CD4-positive, alpha-beta T cell treated with Interleukin-15 for 1 hour (primary cell): ENCODE results near the gene GNPAT.
"Not testable (repeated sequence)": the region's sequence is repeated elsewhere in the genome, so short reads cannot be mapped to it uniquely, and the experiment has no call there.

Experiments used
- DNase-seq: peaks from one replicate; pipeline ENCODE4 v3.0.0-alpha.2; 2020

The GNPAT gene

DNA sequence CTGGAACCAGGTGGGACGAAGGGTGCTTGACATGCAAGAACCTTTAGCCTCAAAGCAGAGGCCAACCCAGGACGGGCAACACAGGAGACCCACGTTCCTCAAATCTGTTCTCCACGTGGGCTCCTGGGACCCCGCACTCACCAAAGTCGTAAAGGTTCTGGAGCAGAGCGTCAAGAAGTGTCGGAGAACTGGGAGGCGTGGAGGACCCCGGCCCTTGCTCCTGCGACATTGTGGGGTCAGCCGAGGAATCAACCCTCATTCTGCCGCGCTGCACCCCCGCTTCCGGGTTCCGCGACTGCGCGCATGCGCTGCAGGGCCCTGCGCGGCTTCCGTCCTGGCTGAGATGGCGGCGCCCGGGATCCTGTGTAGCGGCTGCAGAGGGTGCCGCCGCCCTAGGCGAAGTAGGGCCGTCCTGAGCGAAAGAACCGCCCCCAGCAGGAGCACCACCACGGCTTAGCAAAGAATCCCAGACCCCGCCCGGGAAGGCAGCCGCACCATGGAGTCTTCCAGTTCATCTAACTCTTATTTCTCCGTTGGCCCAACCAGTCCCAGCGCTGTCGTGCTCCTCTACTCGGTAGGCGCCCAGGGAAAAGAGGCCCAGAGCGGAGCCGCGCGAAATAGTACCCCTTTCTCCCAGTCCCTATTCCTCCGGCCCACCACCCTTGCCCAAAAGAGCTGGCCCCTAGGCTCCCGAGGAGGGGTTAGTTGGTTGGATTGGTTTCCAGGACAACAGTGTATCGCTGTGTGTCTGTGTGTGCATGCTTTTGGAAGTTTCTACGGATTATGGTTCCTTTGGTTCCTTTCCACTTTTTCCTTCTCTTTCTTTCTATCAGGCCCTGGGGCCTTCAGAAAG lies at the start of gene GNPAT:
TSS of gene GNPAT (plus strand) at position 330 of the 853 bp plus-strand sequence. CDS start at position 497, 167 bp downstream.
- peak; percentile 88 for DNase-seq

- no peak for DNase-seq
Measured at GRCh38 chr1:231192620-231193163, 48.3 kb upstream of the GNPAT start.

- DNase-seq = no peak
Measured at GRCh38 chr1:231193710-231194340, 47.2 kb upstream of the GNPAT start.

DNA sequence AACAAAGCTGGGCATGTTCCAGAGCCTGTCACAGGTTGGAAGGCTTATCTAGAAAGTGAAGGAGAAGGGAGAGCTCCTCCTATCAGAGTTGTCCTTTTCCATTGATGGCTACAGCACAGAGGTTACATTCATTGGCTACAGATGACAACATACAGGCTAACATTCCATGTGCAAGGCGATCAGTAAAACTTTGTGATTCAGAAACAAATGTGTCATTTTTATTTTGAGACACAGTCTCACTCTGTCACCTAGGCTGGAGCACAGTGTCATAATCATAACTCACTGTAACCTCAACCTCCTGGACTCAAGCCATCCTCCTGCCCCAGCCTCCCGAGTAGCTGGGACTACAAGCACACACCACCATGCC lies 46.6 kb upstream of the GNPAT start:
- DNase-seq = no peak

- DNase-seq = no peak
Measured at GRCh38 chr1:231194843-231195516, 46.0 kb upstream of the GNPAT start.

GRCh38 chr1:231196307-231196706 lies 44.7 kb upstream of the GNPAT start:
- no peak for DNase-seq

DNA sequence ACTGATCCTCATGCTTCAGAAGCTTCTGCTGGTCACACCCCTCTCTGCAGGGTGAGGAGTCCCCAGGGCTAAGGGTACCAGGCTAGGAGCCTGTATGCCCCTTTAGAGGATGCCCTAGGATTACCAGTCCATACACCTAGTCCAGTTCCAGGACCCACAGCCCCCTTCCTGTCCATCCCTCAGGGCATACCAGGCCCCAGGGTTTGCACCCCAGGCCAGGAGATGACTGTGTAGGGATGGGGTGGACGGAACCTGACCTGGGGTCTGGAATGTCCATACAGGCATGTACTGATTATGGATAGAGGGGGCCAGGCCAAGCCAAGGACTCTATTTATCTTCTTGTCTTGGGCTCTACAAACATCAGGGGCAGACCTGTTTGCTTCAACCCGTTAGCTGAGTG lies 44.3 kb upstream of the GNPAT start:
- DNase-seq = no peak

DNA sequence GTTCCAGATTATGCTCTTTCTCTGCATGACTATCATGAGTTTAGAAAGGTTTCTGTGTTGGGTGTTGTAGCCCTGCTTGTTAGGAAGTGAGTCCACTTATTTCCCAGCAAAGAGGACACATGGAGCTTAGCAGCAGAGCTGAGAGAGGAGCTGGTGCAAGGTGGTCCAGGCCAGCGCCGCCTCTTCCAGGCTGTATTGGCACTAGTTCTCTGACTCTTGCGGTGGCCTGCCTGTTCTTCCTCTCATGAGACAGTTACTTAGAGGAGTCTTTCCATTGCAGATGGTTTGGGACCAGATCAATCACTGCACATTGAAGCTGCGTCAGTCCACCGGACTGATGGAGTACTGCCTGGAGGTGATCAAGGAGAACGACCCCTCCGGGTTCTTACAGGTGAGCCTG lies 41.1 kb upstream of the GNPAT start:
- DNase-seq = no peak

DNA sequence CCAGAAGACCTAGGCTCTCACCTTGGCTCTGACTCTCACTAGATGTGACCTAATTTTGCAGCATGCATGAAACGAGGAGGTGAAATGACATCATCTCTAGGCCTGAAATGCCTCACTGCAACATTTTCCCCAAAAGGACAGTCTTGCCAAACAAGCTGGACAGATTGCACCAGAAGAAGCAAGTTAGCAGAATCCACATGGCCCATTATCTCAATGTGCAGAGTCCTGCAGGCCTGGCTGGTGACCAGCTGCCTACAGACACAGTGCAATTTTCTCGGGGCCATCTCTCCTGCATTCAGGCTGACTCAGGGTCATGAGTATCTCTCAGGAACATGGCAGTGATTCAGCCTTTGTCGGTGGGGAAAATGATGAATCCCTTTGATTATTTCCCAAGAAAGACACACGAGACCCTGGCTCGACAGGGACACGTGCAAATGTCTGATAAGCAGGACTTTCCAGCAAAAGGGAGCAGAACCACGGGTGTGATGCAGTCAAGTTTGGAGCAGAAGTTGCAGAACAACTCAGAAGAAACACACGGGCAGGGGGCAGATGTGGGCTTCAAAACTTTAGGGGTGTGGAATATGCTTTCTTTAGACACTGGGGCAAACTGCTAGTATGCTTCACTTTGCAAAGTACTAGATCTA lies 40.5 kb upstream of the GNPAT start:
- no peak for DNase-seq

DNA sequence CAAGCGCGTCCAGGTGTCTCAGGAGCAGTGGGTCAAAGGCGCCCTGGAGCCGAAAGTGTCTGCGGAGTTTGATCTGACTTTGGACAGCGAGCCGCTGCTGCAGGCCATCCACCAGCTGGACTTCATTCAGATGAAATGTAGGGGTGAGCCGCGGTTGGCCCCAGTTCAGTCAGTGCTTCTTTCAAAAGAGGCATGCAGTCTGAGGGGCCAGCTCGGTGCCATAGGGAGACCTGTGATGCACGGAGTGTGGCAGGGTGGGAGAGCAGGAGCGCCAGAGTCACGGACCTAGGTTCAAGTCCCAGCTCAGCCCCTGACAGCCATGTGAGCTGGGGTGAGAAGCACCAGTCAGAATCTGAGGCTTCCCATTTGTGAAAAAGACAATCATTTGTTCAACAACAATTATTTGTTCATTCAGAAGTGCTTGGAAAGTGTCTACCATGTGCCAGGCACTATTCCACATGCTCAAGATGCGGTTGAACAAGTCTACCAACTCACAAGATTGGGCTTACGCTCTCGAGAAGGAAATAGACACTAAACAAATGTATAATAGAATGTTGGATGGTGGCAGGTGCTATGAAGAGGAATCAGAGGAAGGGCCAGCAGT lies 39.5 kb upstream of the GNPAT start:
- DNase-seq = no peak

- no peak for DNase-seq
Measured at GRCh38 chr1:231201979-231202633, 38.9 kb upstream of the GNPAT start.

DNA sequence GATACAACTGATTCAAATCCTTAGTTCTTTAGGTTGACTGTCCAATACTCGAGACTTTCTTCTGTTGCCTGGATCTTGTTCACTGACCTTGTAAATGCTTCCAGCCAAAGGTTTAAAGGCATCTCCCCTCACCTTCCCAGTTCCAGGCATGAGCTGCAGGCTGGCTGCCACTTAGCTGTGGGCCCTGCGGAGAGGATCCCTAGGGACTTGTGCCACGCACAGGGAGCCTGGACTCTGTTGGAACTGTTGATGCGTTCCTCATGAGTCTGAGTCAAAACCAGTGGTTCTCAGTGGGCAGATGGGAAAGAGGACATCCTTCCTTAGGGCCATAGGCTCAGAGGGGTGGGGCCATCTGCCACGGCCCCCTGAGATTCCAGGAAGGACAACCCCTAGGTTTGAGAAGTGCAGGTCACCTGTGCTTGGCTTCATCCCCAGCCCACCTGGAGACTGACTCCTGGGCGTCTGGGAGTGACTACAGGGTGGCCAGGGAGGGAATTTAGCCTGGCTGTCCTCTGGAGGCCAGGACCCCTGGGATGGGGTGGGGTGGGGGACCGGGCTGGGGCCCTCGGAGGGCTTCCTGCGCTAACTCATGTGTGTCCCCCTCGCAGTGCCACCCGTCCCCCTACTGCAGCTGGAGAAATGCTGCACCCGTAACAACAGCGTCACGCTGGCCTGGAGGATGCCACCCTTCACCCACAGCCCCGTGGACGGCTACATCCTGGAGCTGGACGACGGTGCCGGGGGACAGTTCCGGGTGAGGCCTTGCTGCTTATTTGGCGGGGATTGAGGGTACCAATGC lies 37.6 kb upstream of the GNPAT start:
- no peak for DNase-seq

GRCh38 chr1:231206856-231207255 lies 34.2 kb upstream of the GNPAT start:
- DNase-seq = no peak

GRCh38 chr1:231207437-231207836 lies 33.6 kb upstream of the GNPAT start:
- no peak for DNase-seq

- no peak for DNase-seq
Measured at GRCh38 chr1:231208980-231209379, 32.0 kb upstream of the GNPAT start.

GRCh38 chr1:231209531-231209930 lies 31.5 kb upstream of the GNPAT start:
- no peak for DNase-seq

DNA sequence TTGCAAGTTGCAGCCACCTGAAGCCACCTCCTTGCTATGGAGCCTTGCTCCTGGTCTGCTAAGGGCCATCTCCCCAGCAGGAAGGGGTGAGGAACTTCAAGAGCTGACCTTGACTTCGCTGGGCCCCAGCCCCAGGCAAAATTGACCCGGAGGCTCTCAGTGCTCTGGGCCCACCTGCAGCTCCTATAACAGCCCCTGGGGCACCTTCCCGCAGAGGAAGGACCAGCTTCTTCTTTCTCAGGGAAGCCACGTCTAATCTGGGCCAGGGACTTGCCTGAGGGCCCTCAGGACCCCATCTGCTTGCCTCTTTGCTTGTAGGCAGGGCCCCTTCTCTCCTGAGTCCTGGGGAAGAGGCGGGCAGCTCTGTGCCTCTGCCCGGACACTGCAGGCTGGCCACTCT lies 30.9 kb upstream of the GNPAT start:
- DNase-seq = no peak

GRCh38 chr1:231211005-231211857 lies 29.8 kb upstream of the GNPAT start:
- peak; percentile 88 for DNase-seq

GRCh38 chr1:231212301-231212700 lies 28.7 kb upstream of the GNPAT start:
- DNase-seq = not testable (repeated sequence)
